ENCODE results near the gene ARID3C.

ARID3C gene

GRCh38 chr9:34592895-34593601 lies 35.8 kb downstream of the ARID3C start:
- Histone ChIP-seq H3K9me3 (ENCODE audit: control insufficient read depth, low read length) (no peaks in the 10 kb centered on the region), H3K4me3 (ENCODE audit: extremely low read depth, insufficient read depth, low read length, poor library complexity, severe bottlenecking) (no peak overlapping the region), H3K36me3 (ENCODE audit: control insufficient read depth, insufficient read depth, low read length) (no peaks in the 10 kb centered on the region), H3K4me1 (ENCODE audit: control insufficient read depth, insufficient read depth, low read length, poor library complexity, severe bottlenecking) (peaks cover 13% of the 10 kb centered on the region), H3K27ac (ENCODE audit: low read depth, low read length, severe bottlenecking) (no peak overlapping the region)
- WGBS, 2 experiments (ENCODE audit: insufficient coverage in 2 of 2) = 9 to 15% methylated on average over 15 to 19 of the region's 26 CpGs

- peaks cover 13% of the 10 kb centered on the region for H3K4me1 ChIP-seq (ENCODE audit: control insufficient read depth, insufficient read depth, low read length, poor library complexity, severe bottlenecking)
- H3K36me3 ChIP-seq (ENCODE audit: control insufficient read depth, insufficient read depth, low read length) = no peaks in the 10 kb centered on the region
- 47 to 53% methylated on average over 9 to 12 of the region's 16 CpGs for WGBS, 2 experiments (ENCODE audit: insufficient coverage in 2 of 2)
- no peak overlapping the region for H3K4me3 ChIP-seq (ENCODE audit: extremely low read depth, insufficient read depth, low read length, poor library complexity, severe bottlenecking)
- H3K27ac ChIP-seq (ENCODE audit: low read depth, low read length, severe bottlenecking) = no peak overlapping the region
- H3K9me3 ChIP-seq (ENCODE audit: control insufficient read depth, low read length) = no peaks in the 10 kb centered on the region
These were observed 36.7 kb downstream of the ARID3C start for GRCh38 chr9:34591917-34592866.

- 2 to 3% methylated on average over 47 to 60 of the region's 60 CpGs for whole genome bisulfite sequencing, 2 experiments (ENCODE audit: insufficient coverage in 2 of 2)
- H3K27ac ChIP-seq (ENCODE audit: low read depth, low read length, severe bottlenecking) = no peak overlapping the region
- peaks cover 17% of the 10 kb centered on the region for H3K4me1 ChIP-seq (ENCODE audit: control insufficient read depth, insufficient read depth, low read length, poor library complexity, severe bottlenecking)
- H3K4me3 ChIP-seq (ENCODE audit: extremely low read depth, insufficient read depth, low read length, poor library complexity, severe bottlenecking) = no peak overlapping the region
- no peaks in the 10 kb centered on the region for H3K36me3 ChIP-seq (ENCODE audit: control insufficient read depth, insufficient read depth, low read length)
- no peaks in the 10 kb centered on the region for H3K9me3 ChIP-seq (ENCODE audit: control insufficient read depth, low read length)
These were observed 37.5 kb downstream of the ARID3C start for GRCh38 chr9:34591248-34591916.

- H3K36me3 ChIP-seq (ENCODE audit: control insufficient read depth, insufficient read depth, low read length) = no peaks in the 10 kb centered on the region
- WGBS, 2 experiments (ENCODE audit: insufficient coverage in 2 of 2) = 7 to 10% methylated on average over 24 to 26 of the region's 40 CpGs
These were observed 38.3 kb downstream of the ARID3C start for GRCh38 chr9:34590381-34591247.

GRCh38 chr9:34589636-34590380 lies 39.1 kb downstream of the ARID3C start, which contains the start of gene CNTFR:
TSS of gene CNTFR (minus strand) at chr9:34589724. CDS start at chr9:34568981, 20,743 bp downstream.
- Histone ChIP-seq H3K27ac (ENCODE audit: low read depth, low read length, severe bottlenecking) (no peak within 1 kb of the TSS), H3K4me3 (ENCODE audit: extremely low read depth, insufficient read depth, low read length, poor library complexity, severe bottlenecking) (peak within 1 kb of the TSS; percentile 58), H3K9me3 (ENCODE audit: control insufficient read depth, low read length) (no peaks in the 10 kb centered on the region), H3K36me3 (ENCODE audit: control insufficient read depth, insufficient read depth, low read length) (no peaks in the 10 kb centered on the region), H3K4me1 (ENCODE audit: control insufficient read depth, insufficient read depth, low read length, poor library complexity, severe bottlenecking) (peaks cover 28% of the 10 kb centered on the region)
- 0% methylated on average over 53 to 57 of the region's 104 CpGs for WGBS, 2 experiments (ENCODE audit: insufficient coverage in 2 of 2)

More at GRCh38 chr9:34590381-34591247, 38.3 kb downstream of the ARID3C start:
- no peaks in the 10 kb centered on the region for H3K9me3 ChIP-seq (ENCODE audit: control insufficient read depth, low read length)
- peak overlapping the region; percentile 58 for H3K4me3 ChIP-seq (ENCODE audit: extremely low read depth, insufficient read depth, low read length, poor library complexity, severe bottlenecking)
- no peak overlapping the region for H3K27ac ChIP-seq (ENCODE audit: low read depth, low read length, severe bottlenecking)
- peaks cover 24% of the 10 kb centered on the region for H3K4me1 ChIP-seq (ENCODE audit: control insufficient read depth, insufficient read depth, low read length, poor library complexity, severe bottlenecking)

GRCh38 chr9:34588671-34589635 lies 39.9 kb downstream of the ARID3C start:
- 0 to 1% methylated on average over 54 to 64 of the region's 86 CpGs for WGBS, 2 experiments (ENCODE audit: insufficient coverage in 2 of 2)
- Histone ChIP-seq H3K4me3 (ENCODE audit: extremely low read depth, insufficient read depth, low read length, poor library complexity, severe bottlenecking) (peak overlapping the region; percentile 58), H3K27ac (ENCODE audit: low read depth, low read length, severe bottlenecking) (no peak overlapping the region), H3K9me3 (ENCODE audit: control insufficient read depth, low read length) (no peaks in the 10 kb centered on the region), H3K4me1 (ENCODE audit: control insufficient read depth, insufficient read depth, low read length, poor library complexity, severe bottlenecking) (peaks cover 28% of the 10 kb centered on the region), H3K36me3 (ENCODE audit: control insufficient read depth, insufficient read depth, low read length) (no peaks in the 10 kb centered on the region)

- 88 to 90% methylated on average over 2 of the region's 2 CpGs for WGBS, 2 experiments (ENCODE audit: insufficient coverage in 2 of 2)
- no peaks in the 10 kb centered on the region for H3K9me3 ChIP-seq (ENCODE audit: control insufficient read depth, low read length)
- H3K27ac ChIP-seq (ENCODE audit: low read depth, low read length, severe bottlenecking) = no peak overlapping the region
- no peak overlapping the region for H3K4me3 ChIP-seq (ENCODE audit: extremely low read depth, insufficient read depth, low read length, poor library complexity, severe bottlenecking)
- no peaks in the 10 kb centered on the region for H3K36me3 ChIP-seq (ENCODE audit: control insufficient read depth, insufficient read depth, low read length)
- peaks cover 22% of the 10 kb centered on the region for H3K4me1 ChIP-seq (ENCODE audit: control insufficient read depth, insufficient read depth, low read length, poor library complexity, severe bottlenecking)
These were observed 41.6 kb downstream of the ARID3C start for GRCh38 chr9:34587271-34587670.

- H3K4me1 ChIP-seq (ENCODE audit: control insufficient read depth, insufficient read depth, low read length, poor library complexity, severe bottlenecking) = peaks cover 22% of the 10 kb centered on the region
- no peaks in the 10 kb centered on the region for H3K9me3 ChIP-seq (ENCODE audit: control insufficient read depth, low read length)
- WGBS, 2 experiments (ENCODE audit: insufficient coverage in 2 of 2) = 22 to 27% methylated on average over 7 of the region's 11 CpGs
- H3K36me3 ChIP-seq (ENCODE audit: control insufficient read depth, insufficient read depth, low read length) = no peaks in the 10 kb centered on the region
- H3K4me3 ChIP-seq (ENCODE audit: extremely low read depth, insufficient read depth, low read length, poor library complexity, severe bottlenecking) = no peak overlapping the region
- H3K27ac ChIP-seq (ENCODE audit: low read depth, low read length, severe bottlenecking) = no peak overlapping the region
These were observed 42.8 kb downstream of the ARID3C start for GRCh38 chr9:34585946-34586669.
